A549 (cell line): ENCODE measurements around the gene RBM4B. TPM values are rescaled to one million over a fixed set of nuclear protein-coding genes. Genes with fewer than 3 reads are reported as not detected.

Source experiments
- ATAC-seq, 2 experiments: fragments of 200-7000 bp in 1 of 2; fragments of >200 bp in 1 of 2; cut with Nextera tagmentation in 1 of 2; cut with Tn5 transposase in 1 of 2; 3 replicates each; pipeline versions ENCODE4 v1.8.0 to v1.9.1; 2018 to 2020; ENCODE audit warnings: mild to moderate bottlenecking in 1 of 2, moderate library complexity in 1 of 2
- CTCF ChIA-PET: fragments of 300-600 bp; sonication (Branson Sonifier 250); formaldehyde crosslinking; extraction: SDS; loops from one replicate; lab custom pipeline; 2021; ENCODE audit warnings: antibody characterized with exemption, inconsistent platforms; lab: Yijun Ruan, JAX
- POLR2A ChIA-PET: fragments of 350-600 bp; formaldehyde crosslinking; extraction: SDS; loops from one replicate; lab custom pipeline; 2021; ENCODE audit warnings: antibody characterized with exemption, inconsistent platforms; lab: Yijun Ruan, JAX
- DNase-seq, 2 experiments: peaks; one replicate each; pipeline versions ENCODE4 v3.0.0 to v3.0.0-alpha.2; 2011 to 2016; ENCODE audit warnings: low read depth in 1 of 2, low spot score in 1 of 2
- FAIRE-seq: peaks from 2 replicates; lab custom pipeline; 2011; peaks lifted over from hg19 to GRCh38; lab: Jason Lieb, UNC
- H3K27ac ChIP-seq, 2 experiments: fragments of >200 bp; sonication (Bioruptor Twin); formaldehyde crosslinking; 3 replicates each; pipeline ENCODE4 v1.5.1; 2016 to 2017
- H3K4me1 ChIP-seq: fragments of >200 bp; sonication (Bioruptor Twin); formaldehyde crosslinking; 3 replicates; pipeline ENCODE4 v1.6.1; 2016
- H3K4me2 ChIP-seq: fragments of >200 bp; sonication (Bioruptor Twin); formaldehyde crosslinking; 3 replicates; pipeline ENCODE4 v1.6.1; 2016
- H3K4me3 ChIP-seq: fragments of >200 bp; sonication (Bioruptor Twin); formaldehyde crosslinking; 3 replicates; pipeline ENCODE4 v1.5.1; 2016
- H3K9me3 ChIP-seq: fragments of >200 bp; sonication (Bioruptor Twin); formaldehyde crosslinking; 3 replicates; pipeline ENCODE4 v1.6.1; 2016
- BHLHE40 ChIP-seq: IDR thresholded peaks from 2 replicates; pipeline ENCODE4 v1.6.1; 2012; ENCODE audit warnings: low read depth, low read length, inconsistent platforms
- CEBPB ChIP-seq, 2 experiments: fragments of >200 bp in 1 of 2; sonication (Bioruptor Twin) in 1 of 2; formaldehyde crosslinking in 1 of 2; IDR thresholded peaks; 2 replicates each; pipeline ENCODE4 v1.6.1; 2012 to 2016
- EHMT2 ChIP-seq: fragments of 200-600 bp; sonication (generic); IDR thresholded peaks from 2 replicates; pipeline ENCODE4 v1.6.1; 2016; ENCODE audit warnings: antibody characterized with exemption, low read depth, mild to moderate bottlenecking, moderate library complexity
- ELK1 ChIP-seq: fragments of 150-350 bp; IDR thresholded peaks from 2 replicates; pipeline ENCODE4 v1.6.1; 2014; ENCODE audit warnings: low read depth, mild to moderate bottlenecking, low read length
- FOSB ChIP-seq: fragments of 250-450 bp; sonication (Bioruptor Pico); IDR thresholded peaks from 2 replicates; pipeline ENCODE4 v1.5.0; 2020; ENCODE audit warnings: mild to moderate bottlenecking, moderate library complexity
- FOXS1 ChIP-seq: fragments of 250-450 bp; sonication (Bioruptor Pico); IDR thresholded peaks from 2 replicates; pipeline ENCODE4 v1.5.0; 2020; ENCODE audit warnings: mild to moderate bottlenecking, moderate library complexity
- HDAC2 ChIP-seq: fragments of 200-600 bp; sonication (generic); IDR thresholded peaks from 2 replicates; pipeline ENCODE4 v1.6.1; 2016
- MYC ChIP-seq: IDR thresholded peaks from 2 replicates; pipeline ENCODE4 v1.6.1; 2012; ENCODE audit warnings: mild to moderate bottlenecking, inconsistent platforms, low read length, improper control_type of control experiment, borderline replicate concordance
- NFE2L2 ChIP-seq: fragments of 150-350 bp; conservative IDR thresholded peaks from 2 replicates; pipeline ENCODE4 v1.6.1; 2014; ENCODE audit warnings: low read length
- RARB ChIP-seq: fragments of 250-450 bp; sonication (Bioruptor Pico); IDR thresholded peaks from 2 replicates; pipeline ENCODE4 v1.8.0; 2021; ENCODE audit warnings: mild to moderate bottlenecking, moderate library complexity
- RNF2 ChIP-seq: fragments of 200-600 bp; sonication (generic); IDR thresholded peaks from 2 replicates; pipeline ENCODE4 v1.6.1; 2016; ENCODE audit warnings: low read depth, mild to moderate bottlenecking, antibody characterized with exemption, moderate library complexity, borderline replicate concordance
- SMC3 ChIP-seq: fragments of >200 bp; sonication (Bioruptor Twin); formaldehyde crosslinking; IDR thresholded peaks from 3 replicates; pipeline ENCODE4 v1.6.1; 2018; ENCODE audit warnings: inconsistent platforms
- TFCP2L1 ChIP-seq: fragments of 250-450 bp; sonication (Bioruptor Pico); IDR thresholded peaks from 2 replicates; pipeline ENCODE4 v1.5.0; 2021; ENCODE audit warnings: mild to moderate bottlenecking
- ZNF302 ChIP-seq: fragments of 250-450 bp; sonication (Bioruptor Pico); IDR thresholded peaks from 2 replicates; pipeline ENCODE4 v1.9.0; 2021; ENCODE audit warnings: inconsistent platforms, mild to moderate bottlenecking, moderate library complexity
- WGBS: methylation state at CpG from one replicate; pipeline ENCODE4 v1.1.6; 2017; ENCODE audit errors: missing lambda C conversion rate; 5-methylcytosine and 5-hydroxymethylcytosine counted together
- polyA plus RNA-seq, 4 experiments: library from polyadenylated mRNA; depleted of rRNA in 3 of 4; stranded (reverse); fragments of >200 nt; fragmentation: RNase III in 1 of 4; extraction: RNeasy Plus Mini Kit Qiagen cat#74134 plus additional on column Dnase treatment in 1 of 4; gene quantifications; 2 replicates in 3 of 4; 3 replicates in 1 of 4; pipeline ENCODE4 v1.2.3, GENCODE V29; 2011 to 2017

The RBM4B gene
- polyA plus RNA-seq, 2 of the 4 experiments (the other 2 are of a cell fraction) = 28.0 to 32.7 TPM

GRCh38 chr11:66689661-66690590 is 12.2 kb upstream of the RBM4B start:
- CTCF ChIA-PET = interaction anchor here (0.9 to 14.2 kb wide), 6 partner anchors 11 to 193 kb away, joined by 3 to 194 read pairs (median 4); no protein-coding TSS in a partner anchor
- H3K4me1 ChIP-seq = peaks cover 1% of the 10 kb centered on the region; the same call in 1 of the 3 replicates
- POLR2A ChIA-PET = no interaction called here
- no peak for FAIRE-seq
- 92% methylated on average over 15 of the region's 32 CpGs for WGBS
- no peak overlapping the region for H3K27ac ChIP-seq
- no peaks in the 10 kb centered on the region for H3K9me3 ChIP-seq
- H3K4me2 ChIP-seq = no peak overlapping the region
- TF ChIP-seq BHLHE40 = no peak
- no peak for TF ChIP-seq RARB (CRISPR knock-in tag)
- TF ChIP-seq HDAC2 = no peak
- TF ChIP-seq MYC = no peak
- no peak for TF ChIP-seq EHMT2
- TF ChIP-seq FOXS1 (CRISPR knock-in tag) = no peak
- no peak for TF ChIP-seq TFCP2L1 (CRISPR knock-in tag)
- TF ChIP-seq ZNF302 (CRISPR knock-in tag) = no peak
- no peak for TF ChIP-seq NFE2L2
- TF ChIP-seq FOSB (CRISPR knock-in tag) = no peak
- TF ChIP-seq, all 56 proteins: peak for 0
- DNase-seq = no peak
- H3K4me3 ChIP-seq = no peak overlapping the region
- no peak for ATAC-seq

GRCh38 chr11:66688561-66689534 is 11.2 kb upstream of the RBM4B start:
- 93% methylated on average over 28 of the region's 28 CpGs for WGBS
- no peak for ATAC-seq

GRCh38 chr11:66687831-66688281 is 10.2 kb upstream of the RBM4B start:
- no peak overlapping the region for H3K4me3 ChIP-seq
- ATAC-seq = no peak
- no peak for FAIRE-seq
- ChIA-PET POLR2A (interaction anchor here (1.2 kb wide), 1 partner anchor 10 kb away, joined by 4 read pairs; the partner anchor contains the start of gene RBM4B), CTCF (interaction anchor here (0.7 to 14.2 kb wide), 9 partner anchors 9 to 288 kb away, joined by 3 to 194 read pairs (median 3); partner anchors contain the start of genes CCDC87 and CCS)
- H3K4me1 ChIP-seq = no peaks in the 10 kb centered on the region
- H3K27ac ChIP-seq = no peak overlapping the region
- WGBS = 83% methylated on average over 12 of the region's 13 CpGs
- H3K4me2 ChIP-seq = no peak overlapping the region
- DNase-seq = no peak
- H3K9me3 ChIP-seq = no peaks in the 10 kb centered on the region
- no peak for TF ChIP-seq SMC3
- TF ChIP-seq ELK1 = no peak

More at GRCh38 chr11:66688561-66689534, 11.2 kb upstream of the RBM4B start:
- TF ChIP-seq RNF2 (no peak), CEBPB (IDR thresholded peaks at IDR 0.05) (peak in 1 of 2 experiments; percentile 12; a peak in 1 of 4 replicates)
- Histone ChIP-seq H3K27ac (no peak overlapping the region), H3K4me3 (no peak overlapping the region), H3K9me3 (no peaks in the 10 kb centered on the region), H3K4me2 (no peak overlapping the region), H3K4me1 (no peaks in the 10 kb centered on the region)
- FAIRE-seq = no peak
- ChIA-PET POLR2A (interaction anchor here (1.2 kb wide), 1 partner anchor 11 kb away, joined by 4 read pairs; the partner anchor contains the start of gene RBM4B), CTCF (interaction anchor here (0.5 to 14.2 kb wide), 9 partner anchors 10 to 654 kb away, joined by 3 to 194 read pairs (median 3); partner anchors contain the start of genes CCDC87 and CCS)
- no peak for DNase-seq
